ENCODE measurements around the gene FDPS.

GRCh38 chr1:155327981-155328380, 19.3 kb downstream of the FDPS start:
- no peak for TF ChIP-seq CTCF (IDR thresholded peaks at IDR 0.05)
- TF ChIP-seq POLR2A (IDR thresholded peaks at IDR 0.05): no peak
- TF ChIP-seq EP300 (IDR thresholded peaks at IDR 0.05): no peak
